Fibroblast of lung (primary cell): ENCODE measurements around the gene GPX4.

Source experiments
- CTCF ChIP-seq, 2 donors: IDR thresholded peaks in 1 of 2; conservative IDR thresholded peaks in 1 of 2; 1 replicate in 1 of 2; 2 replicates in 1 of 2; pipeline ENCODE4 v1.5.1; 2011 to 2012; ENCODE audit warnings: low read length in 2 of 2, control low read depth in 1 of 2, inconsistent platforms in 1 of 2, low read depth in 1 of 2, mild to moderate bottlenecking in 1 of 2
- EZH2 ChIP-seq: IDR thresholded peaks from 2 replicates; pipeline ENCODE4 v1.5.1; 2012; ENCODE audit warnings: low read length, control low read depth, mild to moderate bottlenecking; ENCODE audit errors: missing control alignments

DNA sequence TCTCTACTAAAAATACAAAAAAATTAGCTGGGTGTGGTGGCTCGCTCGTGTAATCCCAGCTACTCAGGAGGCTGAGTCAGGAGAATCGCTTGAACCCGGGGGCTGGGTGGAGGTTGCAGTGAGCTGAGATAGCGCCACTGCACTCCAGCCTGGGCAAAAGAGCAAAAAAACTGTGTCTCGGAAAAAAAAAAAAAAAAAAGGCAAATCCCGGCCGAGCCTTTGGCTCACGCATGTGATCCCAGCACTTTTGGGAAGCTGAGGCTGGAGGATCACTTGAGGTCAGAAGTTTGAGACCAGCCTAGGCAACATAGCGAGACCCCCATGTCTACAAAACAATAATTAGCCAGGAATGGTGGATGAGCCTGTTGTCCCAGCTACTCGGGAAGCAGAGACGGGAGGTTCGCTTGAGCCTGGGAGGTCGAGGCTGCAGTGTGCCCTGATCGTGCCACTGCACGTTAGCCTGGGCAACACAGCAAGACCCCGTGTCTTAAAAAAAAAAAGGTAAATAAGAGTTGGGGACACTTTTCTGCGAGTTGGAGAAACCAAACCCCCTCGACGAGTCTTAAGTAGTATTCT lies 574 bp upstream of the GPX4 start:
- no peak for TF ChIP-seq CTCF (conservative IDR thresholded peaks at IDR 0.05 in 1 of 2, IDR thresholded peaks at IDR 0.05 in 1 of 2; ENCODE audit: low read depth in 1 of 2, low read length in 2 of 2)
- TF ChIP-seq EZH2: no peak
